ENCODE data around the gene NGLY1. TPM values are rescaled to one million over a fixed set of nuclear protein-coding genes. Genes with fewer than 3 reads are reported as not detected.

NGLY1 gene, protein sequence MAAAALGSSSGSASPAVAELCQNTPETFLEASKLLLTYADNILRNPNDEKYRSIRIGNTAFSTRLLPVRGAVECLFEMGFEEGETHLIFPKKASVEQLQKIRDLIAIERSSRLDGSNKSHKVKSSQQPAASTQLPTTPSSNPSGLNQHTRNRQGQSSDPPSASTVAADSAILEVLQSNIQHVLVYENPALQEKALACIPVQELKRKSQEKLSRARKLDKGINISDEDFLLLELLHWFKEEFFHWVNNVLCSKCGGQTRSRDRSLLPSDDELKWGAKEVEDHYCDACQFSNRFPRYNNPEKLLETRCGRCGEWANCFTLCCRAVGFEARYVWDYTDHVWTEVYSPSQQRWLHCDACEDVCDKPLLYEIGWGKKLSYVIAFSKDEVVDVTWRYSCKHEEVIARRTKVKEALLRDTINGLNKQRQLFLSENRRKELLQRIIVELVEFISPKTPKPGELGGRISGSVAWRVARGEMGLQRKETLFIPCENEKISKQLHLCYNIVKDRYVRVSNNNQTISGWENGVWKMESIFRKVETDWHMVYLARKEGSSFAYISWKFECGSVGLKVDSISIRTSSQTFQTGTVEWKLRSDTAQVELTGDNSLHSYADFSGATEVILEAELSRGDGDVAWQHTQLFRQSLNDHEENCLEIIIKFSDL
- total RNA-seq, result 33.4 TPM
- long read RNA-seq, transcript NGLY1-202 (12 exons, 2,473 nt), result major isoform, 65 of 93 reads
- long read RNA-seq, transcript NGLY1-204 (11 exons, 2,024 nt), result minor isoform, 6 of 93 reads
- long read RNA-seq, partial matches to known transcripts, result 5 of 93 reads
- long read RNA-seq, other reads (novel, unspliced or antisense), result 12 of 93 reads

DNA sequence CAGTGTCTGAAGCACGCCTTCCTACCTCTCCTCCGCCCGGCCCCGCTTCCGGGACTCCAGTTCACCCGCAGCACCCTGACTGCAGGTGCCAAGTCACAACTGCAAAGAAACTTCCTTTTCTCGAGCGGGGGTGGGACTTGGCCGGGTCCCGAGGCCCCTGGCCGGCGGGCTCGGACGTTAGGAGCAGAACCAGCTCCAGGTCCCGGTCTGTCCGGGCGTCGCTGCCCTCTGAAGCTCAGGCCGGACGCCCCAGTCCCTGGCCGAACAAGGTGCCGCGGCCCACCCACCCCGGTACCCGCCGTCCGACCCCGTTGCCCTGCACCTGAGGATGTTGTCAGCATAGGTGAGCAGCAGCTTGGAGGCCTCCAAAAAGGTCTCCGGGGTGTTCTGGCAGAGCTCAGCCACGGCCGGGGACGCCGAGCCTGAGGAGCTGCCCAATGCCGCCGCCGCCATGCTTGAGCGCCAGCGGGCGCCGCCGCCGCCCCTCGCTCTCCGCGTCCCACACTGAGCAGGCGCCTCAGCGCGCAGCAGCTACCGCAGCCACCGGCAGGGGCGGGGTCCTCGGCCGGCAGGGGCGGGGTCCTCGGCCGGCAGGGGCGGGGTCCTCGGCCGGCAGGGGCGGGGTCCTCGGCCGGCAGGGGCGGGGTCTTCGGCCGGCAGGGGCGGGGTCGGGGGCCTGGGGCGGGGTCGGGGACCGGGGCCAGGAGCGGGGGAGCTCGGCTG lies at the start of gene NGLY1:
Gene NGLY1 (minus strand): TSS at position 506 of the 723 bp plus-strand sequence. CDS start 53 bp downstream, at position 453.
- Histone ChIP-seq H3K9me3 (no peaks in the 10 kb centered on the region), H3K4me1 (peaks cover 27% of the 10 kb centered on the region), H3K36me3 (peaks cover 4% of the 10 kb centered on the region), H3K27me3 (no peaks in the 10 kb centered on the region), H3K4me3 (peak within 1 kb of the TSS; percentile 86), H3K27ac (peak within 1 kb of the TSS; percentile 88)
- intact Hi-C loops (cut with DNase I), result no loop called here
- DNase-seq, result peak; percentile 94
- TF ChIP-seq, protein P1, sequence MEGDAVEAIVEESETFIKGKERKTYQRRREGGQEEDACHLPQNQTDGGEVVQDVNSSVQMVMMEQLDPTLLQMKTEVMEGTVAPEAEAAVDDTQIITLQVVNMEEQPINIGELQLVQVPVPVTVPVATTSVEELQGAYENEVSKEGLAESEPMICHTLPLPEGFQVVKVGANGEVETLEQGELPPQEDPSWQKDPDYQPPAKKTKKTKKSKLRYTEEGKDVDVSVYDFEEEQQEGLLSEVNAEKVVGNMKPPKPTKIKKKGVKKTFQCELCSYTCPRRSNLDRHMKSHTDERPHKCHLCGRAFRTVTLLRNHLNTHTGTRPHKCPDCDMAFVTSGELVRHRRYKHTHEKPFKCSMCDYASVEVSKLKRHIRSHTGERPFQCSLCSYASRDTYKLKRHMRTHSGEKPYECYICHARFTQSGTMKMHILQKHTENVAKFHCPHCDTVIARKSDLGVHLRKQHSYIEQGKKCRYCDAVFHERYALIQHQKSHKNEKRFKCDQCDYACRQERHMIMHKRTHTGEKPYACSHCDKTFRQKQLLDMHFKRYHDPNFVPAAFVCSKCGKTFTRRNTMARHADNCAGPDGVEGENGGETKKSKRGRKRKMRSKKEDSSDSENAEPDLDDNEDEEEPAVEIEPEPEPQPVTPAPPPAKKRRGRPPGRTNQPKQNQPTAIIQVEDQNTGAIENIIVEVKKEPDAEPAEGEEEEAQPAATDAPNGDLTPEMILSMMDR (IDR thresholded peaks at IDR 0.05), result peak; percentile 20
- peak; percentile 98 for ATAC-seq

DNA sequence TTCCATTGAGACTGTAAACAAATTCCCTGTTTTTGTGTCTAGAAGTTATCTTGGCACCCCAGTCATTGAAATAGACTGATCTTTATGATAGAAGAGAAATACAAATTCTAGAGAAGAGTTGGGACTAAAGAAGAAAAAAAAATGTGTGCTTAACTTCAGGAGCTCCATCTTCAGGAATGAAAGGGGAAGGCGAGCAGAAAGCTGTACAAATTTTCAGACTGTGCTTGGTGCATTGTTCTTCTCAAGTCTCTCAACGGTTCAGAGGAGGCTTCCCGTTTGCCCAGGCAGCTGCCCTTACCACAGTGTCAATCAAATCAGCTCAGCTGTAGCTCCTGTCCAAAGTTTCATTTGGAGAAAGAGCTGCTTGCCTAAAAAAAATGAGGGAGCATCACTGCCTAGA lies 48.3 kb upstream of the NGLY1 start:
- TF ChIP-seq, protein P1 (IDR thresholded peaks at IDR 0.05), result no peak
- intact Hi-C loops (cut with DNase I), result no loop called here
- no peak overlapping the region for H3K4me3 ChIP-seq
- no peaks in the 10 kb centered on the region for H3K4me1 ChIP-seq
- H3K9me3 ChIP-seq, result no peaks in the 10 kb centered on the region
- DNase-seq (no peak), ATAC-seq (no peak)
- no peak overlapping the region for H3K27ac ChIP-seq
- H3K27me3 ChIP-seq, result no peaks in the 10 kb centered on the region
- no peaks in the 10 kb centered on the region for H3K36me3 ChIP-seq

DNA sequence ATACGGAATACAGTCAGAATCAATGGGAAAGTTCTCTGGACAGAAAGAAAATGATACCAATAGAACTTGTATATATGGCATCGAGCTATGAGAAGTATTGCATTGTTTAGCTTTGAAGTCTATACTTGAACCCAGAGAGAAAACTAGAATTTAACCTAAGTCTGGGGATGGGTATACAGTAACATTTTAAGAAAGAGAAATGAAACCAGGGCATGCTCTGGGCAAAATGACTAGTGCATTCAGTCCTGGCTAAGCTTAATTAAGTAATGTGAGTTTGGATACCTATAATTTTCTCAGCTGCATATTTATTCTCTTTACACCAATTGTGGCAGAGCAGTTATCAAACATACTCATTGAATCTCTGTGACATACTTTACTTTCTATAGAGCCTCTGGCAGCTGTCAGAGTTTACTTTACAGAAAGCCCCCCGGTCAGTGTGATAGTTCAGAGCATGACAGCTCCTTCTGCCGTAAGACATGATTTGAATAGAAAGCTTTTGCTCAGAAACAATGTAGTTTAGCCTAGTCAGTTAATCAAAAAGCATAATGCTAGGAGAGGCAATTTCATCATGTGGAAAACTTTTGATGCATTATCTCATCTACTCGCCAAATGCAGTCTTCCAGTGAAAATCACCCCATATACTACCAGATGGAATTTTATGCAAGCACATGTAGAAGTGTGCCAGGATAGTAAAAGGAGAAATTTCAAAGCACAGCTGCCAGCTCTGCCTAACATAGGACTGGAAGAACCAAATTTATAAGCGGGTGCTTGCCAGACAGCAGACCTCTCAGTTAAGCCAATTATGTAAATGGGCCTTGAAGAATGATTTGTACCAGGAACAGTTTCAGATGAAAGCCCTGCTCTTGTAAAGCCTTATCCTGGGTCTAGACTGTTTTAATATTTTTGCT lies 47.4 kb upstream of the NGLY1 start:
- H3K9me3 ChIP-seq, result no peaks in the 10 kb centered on the region
- H3K4me3 ChIP-seq, result no peak overlapping the region
- ATAC-seq, result no peak
- intact Hi-C loops (cut with DNase I), result no loop called here
- no peaks in the 10 kb centered on the region for H3K27me3 ChIP-seq
- H3K27ac ChIP-seq, result no peak overlapping the region
- no peaks in the 10 kb centered on the region for H3K36me3 ChIP-seq
- TF ChIP-seq, protein P1 (IDR thresholded peaks at IDR 0.05), result no peak
- DNase-seq, result no peak
- H3K4me1 ChIP-seq, result no peaks in the 10 kb centered on the region

DNA sequence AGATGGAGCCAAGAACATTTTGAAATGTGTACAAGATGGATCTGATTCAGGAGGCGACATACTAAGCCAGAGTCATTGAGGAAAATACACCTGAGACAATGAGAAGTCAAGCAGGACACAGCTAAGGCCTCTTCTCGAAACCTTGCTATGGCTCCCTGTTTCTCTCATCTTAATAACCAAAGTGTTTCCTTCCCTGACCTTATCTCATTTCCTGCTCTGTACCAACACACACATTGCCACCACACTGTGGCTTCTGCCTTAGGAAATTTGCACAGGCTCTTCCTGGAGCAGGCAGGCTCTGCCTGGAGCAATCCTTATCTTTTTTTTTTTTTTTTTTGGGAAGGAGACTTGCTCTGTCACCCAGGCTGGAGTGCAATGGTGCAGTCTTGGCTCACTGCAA lies 43.3 kb upstream of the NGLY1 start:
- no peak for DNase-seq

More for the DNA sequence above, 43.3 kb upstream of the NGLY1 start:
- intact Hi-C loops (cut with DNase I), result no loop called here
- Histone ChIP-seq H3K27me3 (no peaks in the 10 kb centered on the region), H3K36me3 (no peaks in the 10 kb centered on the region), H3K27ac (no peak overlapping the region), H3K4me1 (no peaks in the 10 kb centered on the region), H3K4me3 (no peak overlapping the region), H3K9me3 (no peaks in the 10 kb centered on the region)
- TF ChIP-seq, protein P1 (IDR thresholded peaks at IDR 0.05), result no peak
- ATAC-seq, result no peak
